Lung microvascular endothelial cell (primary cell): ENCODE measurements around the gene ATF7IP2. TPM values are rescaled to one million over a fixed set of nuclear protein-coding genes. Genes with fewer than 3 reads are reported as not detected.

Source experiments
- DNase-seq, 2 donors: peaks; one replicate each; pipeline versions ENCODE4 v3.0.0 to v3.0.0-alpha.2; 2010; ENCODE audit warnings: low read depth in 2 of 2
- total RNA-seq: library from RNA; depleted of rRNA; stranded (reverse); fragments of >200 nt; gene quantifications from 2 replicates; pipeline ENCODE4 v1.2.1, GENCODE V29; 2014

The ATF7IP2 gene
- total RNA-seq, 1 donor from 2014 or later, result 8.1 TPM

DNA sequence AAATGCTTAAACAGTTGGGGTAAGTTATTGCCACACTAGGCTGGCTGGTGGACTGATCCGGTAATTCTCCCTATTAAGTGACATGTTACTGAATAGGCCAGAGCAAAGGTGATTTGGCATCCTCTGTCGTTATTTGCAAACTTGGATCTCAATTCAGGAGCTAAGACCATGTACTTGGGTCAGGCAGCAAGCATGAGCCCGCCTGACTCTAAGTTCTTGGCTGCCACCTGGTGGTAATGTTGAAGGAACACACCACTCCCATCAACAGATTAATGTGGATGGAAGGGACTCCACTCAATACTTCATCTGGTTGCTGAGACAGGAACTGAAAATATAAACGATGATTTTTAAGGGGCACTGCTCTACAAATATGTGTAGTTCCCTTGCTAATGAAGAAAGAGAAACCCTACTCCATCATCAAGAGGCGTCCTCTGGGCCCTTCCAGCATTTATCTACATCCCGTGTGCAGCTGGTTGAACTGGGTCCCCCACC lies 123.7 kb downstream of the ATF7IP2 start:
- peak; percentile 85 to 87 for DNase-seq

- no peak for DNase-seq
Measured at GRCh38 chr16:10510279-10510678, 124.4 kb downstream of the ATF7IP2 start.

DNA sequence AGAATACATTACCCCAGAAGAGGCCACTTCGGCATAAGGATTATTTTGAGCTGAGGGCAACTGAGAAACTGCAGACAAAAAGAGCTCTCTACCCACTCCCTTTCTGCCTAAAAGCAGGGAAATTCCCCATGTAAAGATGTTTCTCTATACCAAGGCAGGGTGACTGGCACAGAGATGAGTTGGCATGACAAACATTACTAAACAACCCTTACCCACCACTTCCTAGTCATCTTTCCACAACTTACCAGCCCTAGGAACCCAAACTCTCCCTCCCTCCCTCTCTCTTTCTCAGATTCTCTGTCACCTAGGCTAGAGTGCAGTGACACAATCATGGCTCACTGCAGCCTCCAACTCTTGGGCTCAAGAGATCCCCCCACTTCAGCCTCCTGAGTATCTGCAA lies 126.0 kb downstream of the ATF7IP2 start:
- DNase-seq, result no peak

- peak; percentile 52 to 80 for DNase-seq
Measured at GRCh38 chr16:10514369-10515055, 128.7 kb downstream of the ATF7IP2 start.

- DNase-seq, result no peak
Measured at GRCh38 chr16:10517868-10518267, 132.0 kb downstream of the ATF7IP2 start.

- DNase-seq, result no peak
Measured at GRCh38 chr16:10518479-10519041, 132.7 kb downstream of the ATF7IP2 start.

GRCh38 chr16:10519297-10519696 lies 133.4 kb downstream of the ATF7IP2 start:
- DNase-seq, result no peak

GRCh38 chr16:10519929-10520868 lies 134.3 kb downstream of the ATF7IP2 start:
- DNase-seq, result no peak

- no peak for DNase-seq
Measured at GRCh38 chr16:10520869-10521578, 135.2 kb downstream of the ATF7IP2 start.

GRCh38 chr16:10521681-10522274 lies 135.9 kb downstream of the ATF7IP2 start:
- peak; percentile 73 to 86 for DNase-seq

- no peak for DNase-seq
Measured at GRCh38 chr16:10522966-10523365, 137.1 kb downstream of the ATF7IP2 start.

- DNase-seq, result no peak
Measured at GRCh38 chr16:10525214-10525825, 139.5 kb downstream of the ATF7IP2 start.

- no peak for DNase-seq
Measured at GRCh38 chr16:10526962-10527361, 141.1 kb downstream of the ATF7IP2 start.

GRCh38 chr16:10528635-10529034 lies 142.8 kb downstream of the ATF7IP2 start:
- no peak for DNase-seq

DNA sequence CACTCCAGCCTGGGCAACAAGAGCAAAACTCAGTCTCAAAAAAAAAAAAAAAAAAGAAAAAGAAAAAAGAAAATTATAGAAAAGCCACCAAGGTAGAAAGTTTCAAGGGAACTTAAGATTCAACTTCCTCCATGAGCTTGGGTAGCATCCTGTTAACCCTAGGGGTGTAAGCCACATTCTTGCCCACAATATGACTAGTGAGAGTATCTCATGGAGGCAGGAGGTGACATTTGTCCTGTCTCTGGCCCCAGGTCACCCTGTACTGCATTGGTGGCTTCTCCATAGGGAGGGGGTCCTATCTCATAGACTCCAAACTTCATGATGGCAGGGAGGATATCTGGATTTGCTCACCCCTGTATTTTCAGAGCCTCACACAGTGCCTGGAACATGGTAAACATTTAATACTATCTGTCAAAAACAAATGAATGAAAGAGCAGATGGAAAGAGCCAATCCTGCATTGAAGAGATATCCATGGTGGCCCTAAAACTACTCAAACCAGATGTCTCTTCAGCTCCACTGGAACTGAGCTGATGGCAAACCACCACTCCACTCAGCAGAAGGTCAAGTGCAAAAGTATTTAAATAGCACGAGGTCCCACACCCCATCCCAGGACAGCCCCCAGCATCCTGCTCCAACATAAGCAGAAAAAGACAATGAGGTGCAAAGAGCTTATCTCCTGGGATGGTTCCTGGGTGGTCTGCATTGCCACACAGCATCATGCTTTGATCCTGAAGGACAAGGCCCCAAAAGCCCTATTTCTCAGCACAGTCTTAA lies 144.2 kb downstream of the ATF7IP2 start:
- no peak for DNase-seq

GRCh38 chr16:10530685-10531084 lies 144.8 kb downstream of the ATF7IP2 start:
- DNase-seq, result no peak

GRCh38 chr16:10531582-10531981 lies 145.7 kb downstream of the ATF7IP2 start:
- DNase-seq, result no peak
